Measurements from ENCODE around the gene FAAH.

FAAH gene

DNA sequence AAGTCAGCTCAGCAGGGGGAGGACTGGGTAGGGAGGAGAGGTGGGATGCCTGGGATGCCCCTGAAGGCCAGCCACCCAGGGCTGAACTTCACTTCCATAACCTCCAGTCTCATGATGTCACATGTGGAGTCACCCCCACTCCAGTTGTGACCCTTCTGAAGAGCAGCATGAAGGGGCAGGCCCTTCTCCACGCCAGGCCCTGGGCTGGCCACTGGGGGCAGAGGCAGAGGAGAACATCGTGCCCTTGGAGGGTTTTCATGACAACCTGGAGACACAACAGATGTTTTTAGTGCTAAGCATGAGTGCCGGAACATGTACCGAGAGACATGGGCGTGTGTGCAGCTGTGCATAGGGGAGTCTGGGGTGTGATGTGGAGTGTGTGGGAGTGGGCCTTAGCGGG lies 37.6 kb downstream of the FAAH start:
- POLR2A ChIA-PET = interaction anchor here (0.8 kb wide), 1 partner anchor 14 kb away, joined by 3 read pairs; no protein-coding TSS in a partner anchor
- DNase-seq (ENCODE audit: low read depth, low spot score) = no peak
- no peak overlapping the region for H3K4me3 ChIP-seq (ENCODE audit: low read depth, low read length)
- TF ChIP-seq, protein P1, sequence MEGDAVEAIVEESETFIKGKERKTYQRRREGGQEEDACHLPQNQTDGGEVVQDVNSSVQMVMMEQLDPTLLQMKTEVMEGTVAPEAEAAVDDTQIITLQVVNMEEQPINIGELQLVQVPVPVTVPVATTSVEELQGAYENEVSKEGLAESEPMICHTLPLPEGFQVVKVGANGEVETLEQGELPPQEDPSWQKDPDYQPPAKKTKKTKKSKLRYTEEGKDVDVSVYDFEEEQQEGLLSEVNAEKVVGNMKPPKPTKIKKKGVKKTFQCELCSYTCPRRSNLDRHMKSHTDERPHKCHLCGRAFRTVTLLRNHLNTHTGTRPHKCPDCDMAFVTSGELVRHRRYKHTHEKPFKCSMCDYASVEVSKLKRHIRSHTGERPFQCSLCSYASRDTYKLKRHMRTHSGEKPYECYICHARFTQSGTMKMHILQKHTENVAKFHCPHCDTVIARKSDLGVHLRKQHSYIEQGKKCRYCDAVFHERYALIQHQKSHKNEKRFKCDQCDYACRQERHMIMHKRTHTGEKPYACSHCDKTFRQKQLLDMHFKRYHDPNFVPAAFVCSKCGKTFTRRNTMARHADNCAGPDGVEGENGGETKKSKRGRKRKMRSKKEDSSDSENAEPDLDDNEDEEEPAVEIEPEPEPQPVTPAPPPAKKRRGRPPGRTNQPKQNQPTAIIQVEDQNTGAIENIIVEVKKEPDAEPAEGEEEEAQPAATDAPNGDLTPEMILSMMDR (IDR thresholded peaks at IDR 0.05; ENCODE audit: insufficient read depth, low read length, missing control alignments) = no peak
- CTCF ChIA-PET = interaction anchor here (1.1 to 9.5 kb wide), 4 partner anchors 10 to 25 kb away, joined by 3 to 86 read pairs (median 12); no protein-coding TSS in a partner anchor

DNA sequence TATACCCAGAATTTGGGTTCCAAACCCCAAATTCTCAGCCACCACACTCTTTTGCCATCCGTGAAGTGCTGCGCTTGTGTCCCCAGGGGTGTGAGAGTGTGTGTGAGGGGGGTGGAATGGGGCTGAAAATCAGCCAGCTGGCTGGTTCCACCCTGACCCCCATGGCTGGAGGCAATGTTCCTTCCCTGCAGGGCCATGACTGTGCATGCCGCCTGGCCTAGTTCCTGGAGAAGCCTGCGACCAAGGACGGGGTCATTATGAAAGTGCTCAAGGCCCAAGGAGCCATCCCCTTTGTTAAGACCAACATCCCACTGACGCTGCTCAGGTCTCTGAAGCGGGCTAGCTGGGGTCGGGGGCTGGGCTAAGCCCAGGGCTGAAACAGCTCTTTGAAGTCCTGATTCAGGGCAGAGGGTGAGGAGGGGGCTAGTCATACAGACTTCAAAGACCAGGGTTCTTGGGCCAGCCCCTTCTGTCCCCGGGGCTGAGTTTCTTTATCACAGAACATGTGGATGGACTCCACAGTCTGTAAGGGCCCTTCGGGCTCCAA lies 38.7 kb downstream of the FAAH start:
- no peak overlapping the region for H3K4me3 ChIP-seq (ENCODE audit: low read depth, low read length)
- POLR2A ChIA-PET = no interaction called here
- TF ChIP-seq, protein P1 (IDR thresholded peaks at IDR 0.05; ENCODE audit: insufficient read depth, low read length, missing control alignments) = no peak
- no peak for DNase-seq (ENCODE audit: low read depth, low spot score)
- CTCF ChIA-PET = interaction anchor here (0.7 to 9.5 kb wide), 8 partner anchors 9 to 116 kb away, joined by 3 to 86 read pairs (median 5); no protein-coding TSS in a partner anchor

DNA sequence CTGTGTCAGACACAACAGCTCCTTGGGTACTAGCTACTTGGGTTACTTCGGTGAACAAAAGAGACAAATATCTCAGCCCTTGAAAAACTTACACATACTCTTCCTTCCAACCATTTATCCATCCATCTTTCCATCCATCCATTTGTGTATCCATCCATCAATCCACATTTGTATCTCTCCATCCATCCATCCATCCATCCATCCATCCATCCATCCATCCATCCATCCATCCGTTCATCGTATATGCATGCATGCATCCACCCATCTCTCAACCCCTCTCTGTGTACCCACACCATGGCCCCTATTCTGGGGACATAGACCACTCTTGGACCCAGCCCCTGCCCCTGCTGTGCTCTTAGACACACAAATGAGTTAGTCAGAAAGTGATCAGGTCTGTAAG lies 40.2 kb downstream of the FAAH start:
- ChIA-PET POLR2A (no interaction called here), CTCF (interaction anchor here (0.9 to 9.5 kb wide), 6 partner anchors 8 to 91 kb away, joined by 3 to 86 read pairs (median 6); no protein-coding TSS in a partner anchor)
- TF ChIP-seq, protein P1 (IDR thresholded peaks at IDR 0.05; ENCODE audit: insufficient read depth, low read length, missing control alignments) = no peak
- no peak overlapping the region for H3K4me3 ChIP-seq (ENCODE audit: low read depth, low read length)
- DNase-seq (ENCODE audit: low read depth, low spot score) = no peak

DNA sequence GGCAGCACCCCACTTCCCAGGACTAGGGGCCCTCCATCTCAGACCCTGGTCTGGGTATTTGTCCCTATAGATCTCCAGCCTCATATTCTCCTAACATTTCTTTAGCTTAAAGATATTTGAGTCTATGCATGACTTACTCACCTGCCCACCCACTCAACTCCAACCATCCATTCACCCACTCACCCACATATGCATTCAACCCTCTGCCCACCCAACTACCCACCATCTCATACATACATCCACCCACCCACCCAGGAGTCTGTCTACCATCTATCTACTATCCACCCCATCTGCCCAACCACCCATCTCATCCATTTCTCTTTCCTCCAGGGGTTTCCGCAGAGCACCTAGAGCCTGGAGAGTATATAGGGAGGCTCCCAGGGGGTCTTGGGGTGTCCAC lies 42.7 kb downstream of the FAAH start:
- no peak overlapping the region for H3K4me3 ChIP-seq (ENCODE audit: low read depth, low read length)
- POLR2A ChIA-PET = no interaction called here
- TF ChIP-seq, protein P1 (IDR thresholded peaks at IDR 0.05; ENCODE audit: insufficient read depth, low read length, missing control alignments) = no peak
- CTCF ChIA-PET = interaction anchor here (0.8 to 9.5 kb wide), 8 partner anchors 9 to 93 kb away, joined by 3 to 86 read pairs (median 4); no protein-coding TSS in a partner anchor
- no peak for DNase-seq (ENCODE audit: low read depth, low spot score)

DNA sequence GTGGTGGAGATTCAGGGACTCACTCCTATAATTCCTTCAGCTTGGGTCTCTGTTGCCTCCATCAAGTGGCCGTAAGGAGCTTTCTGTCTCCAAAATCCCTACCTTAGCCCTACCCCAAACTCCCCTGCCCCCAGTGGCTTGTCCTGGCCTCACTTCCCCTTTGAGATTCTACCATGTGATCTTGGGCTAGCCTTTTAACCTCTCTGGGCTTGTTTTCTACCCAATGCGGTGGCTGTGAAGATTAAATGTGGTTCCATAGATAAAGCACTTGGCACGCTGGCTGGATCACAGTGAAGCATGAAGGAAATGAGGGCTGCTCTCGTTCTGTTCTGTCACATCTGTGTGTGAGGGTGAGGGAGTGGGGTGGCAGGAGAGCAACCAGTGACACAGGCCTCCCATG lies 43.6 kb downstream of the FAAH start:
- POLR2A ChIA-PET = no interaction called here
- DNase-seq (ENCODE audit: low read depth, low spot score) = no peak
- H3K4me3 ChIP-seq (ENCODE audit: low read depth, low read length) = no peak overlapping the region
- TF ChIP-seq, protein P1 (IDR thresholded peaks at IDR 0.05; ENCODE audit: insufficient read depth, low read length, missing control alignments) = no peak
- CTCF ChIA-PET = interaction anchor here (1.0 to 9.5 kb wide), 4 partner anchors 8 to 88 kb away, joined by 3 to 86 read pairs (median 4); no protein-coding TSS in a partner anchor

DNA sequence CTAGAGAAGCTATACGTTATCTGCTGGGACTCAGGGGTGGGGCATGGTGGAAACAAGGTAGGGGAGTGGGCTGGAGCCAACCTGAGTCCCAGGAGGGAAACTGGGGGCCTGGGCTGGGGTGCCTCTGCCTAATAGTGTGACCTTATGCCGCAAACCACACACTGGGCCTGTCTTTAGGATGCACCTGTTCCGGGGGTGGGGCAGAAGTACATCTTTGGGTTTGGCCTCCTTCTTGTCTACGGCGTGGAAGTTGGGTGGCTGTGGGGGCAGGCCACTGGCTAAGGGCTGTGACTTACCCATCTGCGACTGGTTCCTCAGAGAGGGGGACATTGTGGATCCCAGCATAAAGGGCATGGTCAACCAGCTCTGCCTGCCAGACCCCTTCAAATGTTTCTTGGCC lies 44.2 kb downstream of the FAAH start:
- no peak overlapping the region for H3K4me3 ChIP-seq (ENCODE audit: low read depth, low read length)
- CTCF ChIA-PET = interaction anchor here (1.5 to 9.5 kb wide), 5 partner anchors 7 to 95 kb away, joined by 3 to 86 read pairs (median 8); no protein-coding TSS in a partner anchor
- TF ChIP-seq, protein P1 (IDR thresholded peaks at IDR 0.05; ENCODE audit: insufficient read depth, low read length, missing control alignments) = no peak
- no peak for DNase-seq (ENCODE audit: low read depth, low spot score)
- POLR2A ChIA-PET = no interaction called here

All from AG04449 (cell line).